Stimulated activated naive CD8-positive, alpha-beta T cell treated with anti-CD3 and anti-CD28 coated beads, Interleukin-15, Interleukin-2, amounts not matched to agents 100 ng/mL and 50 ng/mL, for 24 hours (primary cell): ENCODE measurements around the gene MUS81.
A peak's percentile ranks its signal among the peaks of the same experiment; 100 is the strongest.

Experiments used
- H3K27ac Mint-ChIP-seq: one replicate; pipeline ENCODE4 v1.8.0; 2021; ENCODE audit warnings: mild to moderate bottlenecking, mixed read lengths
- H3K27me3 Mint-ChIP-seq: one replicate; pipeline ENCODE4 v1.8.0; 2021; ENCODE audit warnings: mixed read lengths
- H3K36me3 Mint-ChIP-seq: one replicate; pipeline ENCODE4 v1.8.0; 2021; ENCODE audit warnings: low read depth, mixed read lengths
- H3K4me1 Mint-ChIP-seq: one replicate; pipeline ENCODE4 v1.8.0; 2021; ENCODE audit warnings: low read depth, mixed read lengths
- H3K4me3 Mint-ChIP-seq: one replicate; pipeline ENCODE4 v1.8.0; 2021; ENCODE audit warnings: mild to moderate bottlenecking, mixed read lengths
- H3K9me3 Mint-ChIP-seq: one replicate; pipeline ENCODE4 v1.8.0; 2021; ENCODE audit warnings: mixed read lengths

MUS81 gene

GRCh38 chr11:65862941-65863888, 3.0 kb downstream of the MUS81 start:
- Mint-ChIP-seq H3K9me3 (no peaks in the 10 kb centered on the region), H3K27me3 (no peaks in the 10 kb centered on the region), H3K27ac (peak overlapping the region; percentile 68)

GRCh38 chr11:65863889-65864705, 3.9 kb downstream of the MUS81 start:
- H3K9me3 Mint-ChIP-seq = no peaks in the 10 kb centered on the region

More at GRCh38 chr11:65862941-65863888, 3.0 kb downstream of the MUS81 start:
- peaks cover 26% of the 10 kb centered on the region for H3K4me1 Mint-ChIP-seq
- H3K36me3 Mint-ChIP-seq = peaks cover 41% of the 10 kb centered on the region
- peak overlapping the region; percentile 6 for H3K4me3 Mint-ChIP-seq

DNA sequence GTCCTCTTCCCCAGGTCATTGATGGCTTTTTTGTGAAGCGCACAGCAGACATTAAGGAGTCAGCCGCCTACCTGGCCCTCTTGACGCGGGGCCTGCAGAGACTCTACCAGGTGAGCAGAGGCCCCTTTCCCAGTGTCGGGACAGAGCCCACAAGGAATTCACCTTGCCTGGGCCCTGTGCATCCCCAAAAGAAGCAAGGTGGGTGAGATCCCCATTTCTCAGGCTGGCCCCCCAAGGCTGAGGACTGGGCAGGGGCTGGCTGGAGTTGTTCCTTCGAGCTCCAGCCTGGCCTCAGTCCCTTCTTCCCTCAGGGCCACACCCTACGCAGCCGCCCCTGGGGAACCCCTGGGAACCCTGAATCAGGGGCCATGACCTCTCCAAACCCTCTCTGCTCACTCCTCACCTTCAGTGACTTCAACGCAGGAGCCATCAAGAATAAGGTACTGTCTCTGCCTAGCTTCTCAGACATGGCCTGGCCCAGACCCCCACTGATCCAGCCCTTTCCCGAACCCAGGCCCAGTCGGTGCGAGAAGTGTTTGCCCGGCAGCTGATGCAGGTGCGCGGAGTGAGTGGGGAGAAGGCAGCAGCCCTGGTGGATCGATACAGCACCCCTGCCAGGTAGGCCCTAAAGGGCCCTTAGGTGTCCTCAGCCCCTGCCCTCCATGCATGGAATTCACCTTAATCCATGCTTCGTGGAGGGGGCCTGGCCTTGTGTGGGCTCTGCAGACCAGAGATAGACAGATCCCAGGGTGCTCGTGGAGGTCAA, 4.7 kb downstream of the MUS81 start:
- Mint-ChIP-seq H3K36me3 (peaks cover 41% of the 10 kb centered on the region), H3K27me3 (no peaks in the 10 kb centered on the region), H3K4me3 (no peak overlapping the region), H3K27ac (no peak overlapping the region), H3K4me1 (peaks cover 18% of the 10 kb centered on the region), H3K9me3 (no peaks in the 10 kb centered on the region)

More at GRCh38 chr11:65863889-65864705, 3.9 kb downstream of the MUS81 start:
- H3K36me3 Mint-ChIP-seq = peaks cover 41% of the 10 kb centered on the region
- H3K4me3 Mint-ChIP-seq = no peak overlapping the region
- no peaks in the 10 kb centered on the region for H3K27me3 Mint-ChIP-seq
- no peak overlapping the region for H3K27ac Mint-ChIP-seq
- H3K4me1 Mint-ChIP-seq = peaks cover 19% of the 10 kb centered on the region

- H3K27ac Mint-ChIP-seq = no peak overlapping the region
- peaks cover 17% of the 10 kb centered on the region for H3K4me1 Mint-ChIP-seq
- no peaks in the 10 kb centered on the region for H3K9me3 Mint-ChIP-seq
- H3K36me3 Mint-ChIP-seq = peaks cover 41% of the 10 kb centered on the region
- H3K27me3 Mint-ChIP-seq = no peaks in the 10 kb centered on the region
- no peak overlapping the region for H3K4me3 Mint-ChIP-seq
Observed at GRCh38 chr11:65865550-65866172, 5.4 kb downstream of the MUS81 start.

DNA sequence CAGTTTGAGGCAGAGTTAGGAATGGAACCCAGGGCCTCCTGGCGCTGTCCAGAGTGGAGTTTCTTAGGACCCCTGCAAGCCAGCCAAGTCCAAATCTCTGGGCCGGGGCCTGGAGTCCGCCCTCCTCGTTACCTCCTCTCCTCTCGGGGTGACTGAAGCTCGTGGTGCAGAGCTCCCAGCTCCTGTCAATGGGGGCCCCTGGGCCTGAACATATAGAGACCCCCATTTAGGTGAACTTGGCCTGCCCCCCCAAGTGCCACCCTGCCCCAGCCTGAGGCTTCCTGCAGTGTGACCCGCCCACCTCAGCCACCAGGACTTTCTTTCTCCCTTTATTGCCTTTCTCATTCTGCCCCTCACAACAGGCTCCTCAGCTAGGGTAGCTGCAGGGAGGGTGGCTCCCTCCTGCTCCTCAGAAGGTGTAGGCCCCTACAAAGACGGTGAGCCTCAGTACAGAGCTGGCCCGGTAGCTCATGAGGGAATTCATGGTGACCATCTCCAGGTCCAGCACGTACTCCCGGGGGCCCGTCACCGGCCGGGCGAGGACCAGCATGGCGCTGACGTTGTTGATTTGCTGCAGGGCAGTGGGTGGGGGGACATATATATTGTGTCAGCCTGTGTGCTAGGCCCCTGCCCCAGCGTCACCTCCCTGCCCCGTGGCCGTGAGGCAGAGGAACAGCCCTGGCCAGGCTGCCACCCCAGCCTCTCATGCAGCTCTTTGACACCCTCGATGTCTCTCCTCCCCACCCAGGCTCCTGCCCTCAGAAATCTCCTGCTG, 6.5 kb downstream of the MUS81 start:
- H3K4me3 Mint-ChIP-seq = no peak overlapping the region
- peaks cover 18% of the 10 kb centered on the region for H3K4me1 Mint-ChIP-seq
- no peaks in the 10 kb centered on the region for H3K9me3 Mint-ChIP-seq
- H3K27ac Mint-ChIP-seq = peak overlapping the region; percentile 71
- H3K36me3 Mint-ChIP-seq = peaks cover 32% of the 10 kb centered on the region
- no peaks in the 10 kb centered on the region for H3K27me3 Mint-ChIP-seq

GRCh38 chr11:65867284-65868071, 7.2 kb downstream of the MUS81 start:
- H3K4me3 Mint-ChIP-seq = no peak overlapping the region
- H3K4me1 Mint-ChIP-seq = peaks cover 16% of the 10 kb centered on the region
- no peaks in the 10 kb centered on the region for H3K9me3 Mint-ChIP-seq
- H3K27ac Mint-ChIP-seq = peak overlapping the region; percentile 71
- no peaks in the 10 kb centered on the region for H3K27me3 Mint-ChIP-seq
- H3K36me3 Mint-ChIP-seq = peaks cover 29% of the 10 kb centered on the region

GRCh38 chr11:65868076-65868667, 7.9 kb downstream of the MUS81 start:
- Mint-ChIP-seq H3K27me3 (peaks cover 3% of the 10 kb centered on the region), H3K27ac (no peak overlapping the region), H3K4me1 (peaks cover 15% of the 10 kb centered on the region), H3K36me3 (peaks cover 25% of the 10 kb centered on the region), H3K9me3 (no peaks in the 10 kb centered on the region), H3K4me3 (no peak overlapping the region)

- peaks cover 3% of the 10 kb centered on the region for H3K27me3 Mint-ChIP-seq
- peaks cover 21% of the 10 kb centered on the region for H3K4me1 Mint-ChIP-seq
- no peak overlapping the region for H3K27ac Mint-ChIP-seq
- no peak overlapping the region for H3K4me3 Mint-ChIP-seq
- peaks cover 20% of the 10 kb centered on the region for H3K36me3 Mint-ChIP-seq
- H3K9me3 Mint-ChIP-seq = no peaks in the 10 kb centered on the region
Observed at GRCh38 chr11:65868907-65869306, 8.7 kb downstream of the MUS81 start.

- Mint-ChIP-seq H3K36me3 (peaks cover 15% of the 10 kb centered on the region), H3K27ac (no peak overlapping the region), H3K27me3 (peaks cover 3% of the 10 kb centered on the region), H3K9me3 (no peaks in the 10 kb centered on the region), H3K4me3 (no peak overlapping the region), H3K4me1 (peaks cover 22% of the 10 kb centered on the region)
Observed at GRCh38 chr11:65869643-65870306, 9.5 kb downstream of the MUS81 start.

- H3K27me3 Mint-ChIP-seq = peaks cover 3% of the 10 kb centered on the region
- peaks cover 11% of the 10 kb centered on the region for H3K36me3 Mint-ChIP-seq
- no peaks in the 10 kb centered on the region for H3K9me3 Mint-ChIP-seq
- peaks cover 22% of the 10 kb centered on the region for H3K4me1 Mint-ChIP-seq
- no peak overlapping the region for H3K4me3 Mint-ChIP-seq
- H3K27ac Mint-ChIP-seq = peak overlapping the region; percentile 71
Observed at GRCh38 chr11:65870307-65870658, 10.1 kb downstream of the MUS81 start.

DNA sequence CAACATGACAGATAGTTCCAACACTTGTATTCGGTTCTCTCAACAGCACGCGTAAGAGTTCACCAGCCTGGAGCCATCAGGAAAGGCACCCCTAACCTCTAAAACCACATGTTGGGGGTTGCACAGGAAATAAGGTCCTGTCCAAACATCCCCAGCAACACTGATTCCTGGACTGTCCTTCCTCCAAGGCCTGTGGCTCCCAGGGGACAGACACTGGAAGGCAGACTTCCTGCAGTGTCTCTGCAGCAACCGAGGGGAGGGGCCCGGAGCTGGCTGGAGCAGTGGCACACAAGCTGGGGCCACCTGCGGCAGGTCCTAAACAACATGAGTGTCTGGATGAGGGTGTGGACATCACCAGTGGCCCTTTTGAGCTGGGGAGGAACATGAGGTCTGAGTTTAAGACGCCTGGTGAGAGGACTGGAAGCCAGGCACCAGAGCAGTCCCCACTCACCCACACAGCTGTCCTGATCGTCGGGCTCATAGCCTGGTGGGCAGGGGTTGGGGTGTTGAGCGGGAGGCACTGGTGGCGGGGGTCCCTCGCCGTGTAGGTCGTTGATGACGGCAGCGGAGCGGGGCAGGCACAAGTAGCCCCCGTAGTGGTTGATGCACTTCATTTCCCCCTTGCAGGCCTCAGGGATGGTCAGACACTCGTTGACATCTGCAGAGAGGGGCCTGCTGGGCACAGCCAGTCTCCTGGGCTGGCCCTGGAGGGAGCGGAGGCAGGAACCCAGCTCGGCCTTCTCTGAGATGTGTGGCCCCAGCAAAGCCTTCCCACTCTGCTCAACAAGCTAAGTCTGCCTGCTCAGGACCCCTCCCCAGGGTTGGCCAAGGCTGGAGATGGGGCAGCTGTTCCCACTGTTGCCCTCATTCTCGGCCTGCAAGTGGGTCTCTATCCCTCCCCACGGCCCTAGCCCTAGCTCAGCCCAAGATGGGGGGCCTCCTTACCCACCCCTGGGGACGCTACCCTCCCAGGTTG, 10.8 kb downstream of the MUS81 start:
- Mint-ChIP-seq H3K27me3 (peaks cover 3% of the 10 kb centered on the region), H3K36me3 (peaks cover 9% of the 10 kb centered on the region), H3K9me3 (no peaks in the 10 kb centered on the region), H3K27ac (peak overlapping the region; percentile 71), H3K4me3 (no peak overlapping the region), H3K4me1 (peaks cover 22% of the 10 kb centered on the region)
